IMR-90 (cell line): ENCODE data around the gene SSR3. TPM values are rescaled to one million over a fixed set of nuclear protein-coding genes. Genes with fewer than 3 reads are reported as not detected.

Experiments used
- ATAC-seq: fragments of 200-7000 bp; cut with Tn5 transposase; 2 replicates; pipeline ENCODE4 v1.9.1; 2020; ENCODE audit warnings: low read depth, mild to moderate bottlenecking, moderate library complexity
- BruUV-seq: library from RNA; stranded (reverse); fragments of 400-500 nt; replicated peaks from 2 replicates; lab custom pipeline; 2021; lab: Mats Ljungman, UMichigan
- CTCF ChIA-PET: fragments of 300-600 bp; formaldehyde crosslinking; extraction: SDS; loops from one replicate; lab custom pipeline; 2021; ENCODE audit warnings: antibody characterized with exemption; lab: Yijun Ruan, JAX
- POLR2A ChIA-PET: fragments of 300-600 bp; sonication (Branson Sonifier 250); formaldehyde crosslinking; loops from one replicate; lab custom pipeline; 2022; ENCODE audit warnings: antibody characterized with exemption; ENCODE audit not compliant: unreplicated experiment; lab: Charles Lee
- DNase-seq: peaks from one replicate; pipeline ENCODE4 v3.0.0; 2013
- H2AFZ ChIP-seq: replicated peaks from 2 replicates; pipeline ENCODE3; 2013; ENCODE audit warnings: low read length, mild to moderate bottlenecking; ENCODE audit not compliant: poor library complexity
- H2AK5ac ChIP-seq: 2 replicates; pipeline ENCODE4 v1.6.1; 2013; ENCODE audit warnings: low read depth, low read length, inconsistent platforms
- H2AK9ac ChIP-seq: replicated peaks from 2 replicates; pipeline ENCODE3; 2013; ENCODE audit warnings: mild to moderate bottlenecking, low read depth, low read length, moderate library complexity; ENCODE audit not compliant: poor library complexity
- H2BK120ac ChIP-seq: 2 replicates; pipeline ENCODE4 v1.6.1; 2013; ENCODE audit warnings: low read depth, low read length, inconsistent platforms
- H2BK15ac ChIP-seq: 3 replicates; pipeline ENCODE4 v1.6.1; 2013; ENCODE audit warnings: low read depth, low read length, inconsistent platforms
- H2BK20ac ChIP-seq: 2 replicates; pipeline ENCODE4 v1.6.1; 2013; ENCODE audit warnings: low read depth, mild to moderate bottlenecking, inconsistent platforms, low read length, moderate library complexity
- H2BK5ac ChIP-seq: 2 replicates; pipeline ENCODE4 v1.6.1; 2013; ENCODE audit warnings: mild to moderate bottlenecking, low read depth, low read length, inconsistent platforms; ENCODE audit not compliant: poor library complexity, severe bottlenecking
- H3K14ac ChIP-seq: replicated peaks from 2 replicates; pipeline ENCODE4 v1.6.1; 2013; ENCODE audit warnings: low read depth, low read length, inconsistent platforms
- H3K18ac ChIP-seq: 2 replicates; pipeline ENCODE4 v1.6.1; 2013; ENCODE audit warnings: low read depth, low read length, control low read depth
- H3K23ac ChIP-seq: 2 replicates; pipeline ENCODE4 v1.6.1; 2013; ENCODE audit warnings: low read depth, low read length, inconsistent platforms
- H3K27ac ChIP-seq: 2 replicates; pipeline ENCODE4 v1.5.1; 2013; ENCODE audit warnings: mild to moderate bottlenecking, control low read depth, low read length; ENCODE audit not compliant: insufficient read depth
- H3K27me3 ChIP-seq: 2 replicates; pipeline ENCODE4 v1.6.1; 2013; ENCODE audit warnings: low read length; ENCODE audit not compliant: control insufficient read depth, insufficient read depth
- H3K36me3 ChIP-seq: 2 replicates; pipeline ENCODE4 v1.6.1; 2013; ENCODE audit warnings: low read length, mixed read lengths; ENCODE audit not compliant: control insufficient read depth, insufficient read depth
- H3K4ac ChIP-seq: 2 replicates; pipeline ENCODE4 v1.6.1; 2013; ENCODE audit warnings: low read depth, low read length, inconsistent platforms
- H3K4me1 ChIP-seq: 2 replicates; pipeline ENCODE4 v1.6.1; 2013; ENCODE audit warnings: low read length, mixed read lengths; ENCODE audit not compliant: control insufficient read depth, insufficient read depth
- H3K4me2 ChIP-seq: 2 replicates; pipeline ENCODE4 v1.6.1; 2013; ENCODE audit warnings: low read depth, mild to moderate bottlenecking, control low read depth, low read length, moderate library complexity
- H3K4me3 ChIP-seq: 2 replicates; pipeline ENCODE4 v1.5.1; 2013; ENCODE audit warnings: low read depth, mild to moderate bottlenecking, control low read depth, low read length, moderate library complexity; ENCODE audit not compliant: insufficient read depth
- H3K56ac ChIP-seq: 2 replicates; pipeline ENCODE4 v1.6.1; 2013; ENCODE audit warnings: low read length, inconsistent platforms; ENCODE audit not compliant: insufficient read depth; ENCODE audit errors: extremely low read depth
- H3K79me1 ChIP-seq, 2 experiments: 2 replicates each; pipeline ENCODE4 v1.6.1; 2013; ENCODE audit warnings: low read length in 2 of 2, inconsistent platforms in 1 of 2, low read depth in 1 of 2
- H3K9ac ChIP-seq: 2 replicates; pipeline ENCODE4 v1.6.1; 2013; ENCODE audit warnings: low read depth, low read length, control low read depth
- H3K9me1 ChIP-seq: 2 replicates; pipeline ENCODE4 v1.6.1; 2013; ENCODE audit warnings: low read length, inconsistent platforms; ENCODE audit not compliant: insufficient read depth
- H3K9me3 ChIP-seq: 2 replicates; pipeline ENCODE4 v1.6.1; 2013; ENCODE audit warnings: low read length; ENCODE audit not compliant: control insufficient read depth, insufficient read depth
- H4K20me1 ChIP-seq: 2 replicates; pipeline ENCODE4 v1.6.1; 2013; ENCODE audit warnings: low read length, inconsistent platforms; ENCODE audit not compliant: insufficient read depth
- H4K5ac ChIP-seq: 2 replicates; pipeline ENCODE4 v1.6.1; 2013; ENCODE audit warnings: mild to moderate bottlenecking, low read depth, low read length, control low read depth
- H4K8ac ChIP-seq, 2 experiments: 2 replicates each; pipeline ENCODE4 v1.6.1; 2013; ENCODE audit warnings: low read depth in 2 of 2, low read length in 2 of 2, control low read depth in 1 of 2, inconsistent platforms in 1 of 2
- H4K91ac ChIP-seq: 2 replicates; pipeline ENCODE4 v1.6.1; 2013; ENCODE audit warnings: low read depth, low read length, inconsistent platforms; ENCODE audit not compliant: insufficient read depth
- BHLHE40 ChIP-seq: fragments of 150-350 bp; IDR thresholded peaks from 2 replicates; pipeline ENCODE4 v1.6.1; 2016; ENCODE audit warnings: mild to moderate bottlenecking, low read depth, low read length
- CHD1 ChIP-seq: IDR thresholded peaks from 2 replicates; pipeline ENCODE4 v1.6.1; 2012; ENCODE audit warnings: low read depth, low read length, improper control_type of control experiment
- FOS ChIP-seq: fragments of 150-350 bp; IDR thresholded peaks from 2 replicates; pipeline ENCODE4 v1.6.1; 2016; ENCODE audit warnings: low read depth, low read length
- MAFK ChIP-seq: IDR thresholded peaks from 2 replicates; pipeline ENCODE4 v1.6.1; 2012; ENCODE audit warnings: low read depth, low read length, improper control_type of control experiment
- MAZ ChIP-seq: IDR thresholded peaks from 2 replicates; pipeline ENCODE4 v1.6.1; 2012; ENCODE audit warnings: low read depth, mild to moderate bottlenecking, low read length, improper control_type of control experiment, moderate library complexity, borderline replicate concordance
- MXI1 ChIP-seq: IDR thresholded peaks from 2 replicates; pipeline ENCODE4 v1.6.1; 2012; ENCODE audit warnings: low read depth, mild to moderate bottlenecking, low read length, moderate library complexity, borderline replicate concordance
- NFE2L2 ChIP-seq: fragments of 150-350 bp; IDR thresholded peaks from 2 replicates; pipeline ENCODE4 v1.6.1; 2016; ENCODE audit warnings: low read depth, mild to moderate bottlenecking, low read length
- POLR2A ChIP-seq: IDR thresholded peaks from 2 replicates; pipeline ENCODE4 v1.6.1; 2012; ENCODE audit warnings: mild to moderate bottlenecking, low read depth, low read length
- RAD21 ChIP-seq: IDR thresholded peaks from 2 replicates; pipeline ENCODE4 v1.6.1; 2012; ENCODE audit warnings: low read length, improper control_type of control experiment
- USF2 ChIP-seq: fragments of 150-350 bp; IDR thresholded peaks from 2 replicates; pipeline ENCODE4 v1.6.1; 2017; ENCODE audit warnings: mild to moderate bottlenecking, antibody characterized with exemption, low read length, low read depth
- WGBS, 2 experiments: methylation state at CpG; one replicate each; pipeline versions ENCODE4 v1.1.5 to v1.1.7; 2013; ENCODE audit warnings: missing lambda C conversion rate in 2 of 2; ENCODE audit not compliant: insufficient read length in 1 of 2; ENCODE audit errors: extremely low coverage in 2 of 2; 5-methylcytosine and 5-hydroxymethylcytosine counted together
- dilution Hi-C: fragments of 300-500 bp; cut with HindIII; formaldehyde crosslinking; loops from one replicate; pipeline ENCODE4 v1.14.3; 2018; ENCODE audit warnings: low sequenced_read_pairs; ENCODE audit not compliant: unreplicated experiment
- in situ Hi-C: fragments of 300-500 bp; cut with MboI; formaldehyde crosslinking; loops from 3 replicates; pipeline ENCODE4 v1.14.3; 2019; ENCODE audit warnings: low sequenced_read_pairs, inconsistent platforms, mixed read lengths
- intact Hi-C: fragments of 100-400 bp; cut with micrococcal nuclease; formaldehyde crosslinking; loops from 2 replicates; pipeline ENCODE4 v1.10.0; 2022
- polyA plus RNA-seq, 3 experiments: library from polyadenylated mRNA; depleted of rRNA; stranded (reverse); fragments of >200 nt; gene quantifications; 2 replicates each; pipeline ENCODE4 v1.2.3, GENCODE V29; 2012; ENCODE audit warnings: low replicate concordance in 1 of 3
- total RNA-seq: library from RNA; depleted of rRNA; stranded (reverse); fragments of >200 nt; gene quantifications from 2 replicates; pipeline ENCODE4 v1.2.3, GENCODE V29; 2012

SSR3 gene
- total and polyA plus RNA-seq, 2 of the 4 experiments (the other 2 are of a cell fraction) = 246 to 608 TPM

GRCh38 chr3:156547637-156548036 lies 7.3 kb downstream of the SSR3 start:
- ChIA-PET CTCF (interaction anchor here (1.1 to 1.3 kb wide), 2 partner anchors 12 to 127 kb away, joined by 3 read pairs; partner anchors contain the start of gene TIPARP), POLR2A (interaction anchor here (0.6 to 1.2 kb wide), 3 partner anchors 10 to 130 kb away, joined by 3 to 4 read pairs (median 3); no protein-coding TSS in a partner anchor)
- no peak for ATAC-seq

More at GRCh38 chr3:156547637-156548036, 7.3 kb downstream of the SSR3 start:
- Histone ChIP-seq H3K4me3 (no peak overlapping the region), H2BK5ac (peak overlapping the region; percentile 35), H3K23ac (0 out of 2 replicates have a peak overlapping the region, but pooled peaks have one; percentile 77), H2BK15ac (no peak overlapping the region), H3K4me1 (peaks cover 14% of the 10 kb centered on the region), H4K91ac (no peak overlapping the region), H2AK5ac (no peak overlapping the region), H3K27ac (peak overlapping the region; percentile 49; the same call in 1 of the 2 replicates), H3K14ac (no peak overlapping the region), H3K9ac (no peak overlapping the region), H3K27me3 (no peaks in the 10 kb centered on the region), H2BK120ac (no peak overlapping the region), H2AK9ac (no peak overlapping the region), H4K20me1 (peaks cover 64% of the 10 kb centered on the region; the same call in 1 of the 2 replicates), H3K4ac (peak overlapping the region; percentile 40; the same call in 1 of the 2 replicates), H3K4me2 (peak overlapping the region; percentile 56), H3K9me1 (peaks cover 5% of the 10 kb centered on the region), H4K8ac (no peak overlapping the region), H3K18ac (no peak overlapping the region), H3K56ac (no peak overlapping the region), H2BK20ac (no peak overlapping the region), H4K5ac (0 out of 2 replicates have a peak overlapping the region, but pooled peaks have one; percentile 54), H3K36me3 (peaks cover 40% of the 10 kb centered on the region), H3K79me1 (peaks cover 31 to 54% of the 10 kb centered on the region in 2 experiments; a peak in 3 of 4 replicates), H2AFZ (no peak overlapping the region), H3K9me3 (no peaks in the 10 kb centered on the region)
- 57% methylated on average over 1 of the region's 2 CpGs; no CpG with 5 or more reads in 1 of the 2 experiments for WGBS, 2 experiments
- intact Hi-C loops (no loop called here), in situ Hi-C loops (loop anchor here (5.0 to 25.0 kb wide), 3 partner anchors 290 to 590 kb away; partner anchors contain the start of gene LEKR1), dilution Hi-C loops (no loop called here)
- TF ChIP-seq NFE2L2 = no peak
- no peak for TF ChIP-seq BHLHE40
- no peak for TF ChIP-seq MAFK
- TF ChIP-seq FOS = no peak
- TF ChIP-seq MXI1 = no peak
- TF ChIP-seq POLR2A = no peak
- TF ChIP-seq CHD1 = no peak
- no peak for TF ChIP-seq USF2
- TF ChIP-seq MAZ = no peak
- no peak for TF ChIP-seq RAD21
- BruUV-seq = no TSS peak
- peak; percentile 56 for DNase-seq
